BE2C (cell line): ENCODE results near the gene SNX24.
A peak's percentile ranks its signal among the peaks of the same experiment; 100 is the strongest.

Experiments used
- DNase-seq: peaks from one replicate; pipeline ENCODE4 v3.0.0-alpha.2; 2020
- H3K27me3 ChIP-seq: fragments of 250-450 bp; sonication (Bioruptor Pico); 2 replicates; pipeline ENCODE4 v1.5.1; 2020; ENCODE audit warnings: mild to moderate bottlenecking
- H3K36me3 ChIP-seq: fragments of 250-450 bp; sonication (Bioruptor Pico); 2 replicates; pipeline ENCODE4 v1.5.1; 2020; ENCODE audit warnings: mild to moderate bottlenecking
- H3K4me1 ChIP-seq: fragments of 250-450 bp; sonication (Bioruptor Pico); 2 replicates; pipeline ENCODE4 v1.5.1; 2020
- H3K4me3 ChIP-seq: 2 replicates; pipeline ENCODE4 v1.5.1; 2011; ENCODE audit warnings: low read depth, low read length
- H3K9me3 ChIP-seq: fragments of 250-450 bp; sonication (Bioruptor Pico); 2 replicates; pipeline ENCODE4 v1.5.1; 2020
- TF ChIP-seq, protein P1 (sequence below): IDR thresholded peaks from 2 replicates; pipeline ENCODE4 v1.5.1; 2012; ENCODE audit warnings: mild to moderate bottlenecking, low read depth, low read length

Gene SNX24

GRCh38 chr5:122835681-122836080, 9.7 kb upstream of the SNX24 start:
- Histone ChIP-seq H3K4me1 (no peaks in the 10 kb centered on the region), H3K36me3 (no peaks in the 10 kb centered on the region), H3K4me3 (no peak overlapping the region), H3K27me3 (no peaks in the 10 kb centered on the region), H3K9me3 (no peaks in the 10 kb centered on the region)
- DNase-seq: no peak
- TF ChIP-seq, protein P1, sequence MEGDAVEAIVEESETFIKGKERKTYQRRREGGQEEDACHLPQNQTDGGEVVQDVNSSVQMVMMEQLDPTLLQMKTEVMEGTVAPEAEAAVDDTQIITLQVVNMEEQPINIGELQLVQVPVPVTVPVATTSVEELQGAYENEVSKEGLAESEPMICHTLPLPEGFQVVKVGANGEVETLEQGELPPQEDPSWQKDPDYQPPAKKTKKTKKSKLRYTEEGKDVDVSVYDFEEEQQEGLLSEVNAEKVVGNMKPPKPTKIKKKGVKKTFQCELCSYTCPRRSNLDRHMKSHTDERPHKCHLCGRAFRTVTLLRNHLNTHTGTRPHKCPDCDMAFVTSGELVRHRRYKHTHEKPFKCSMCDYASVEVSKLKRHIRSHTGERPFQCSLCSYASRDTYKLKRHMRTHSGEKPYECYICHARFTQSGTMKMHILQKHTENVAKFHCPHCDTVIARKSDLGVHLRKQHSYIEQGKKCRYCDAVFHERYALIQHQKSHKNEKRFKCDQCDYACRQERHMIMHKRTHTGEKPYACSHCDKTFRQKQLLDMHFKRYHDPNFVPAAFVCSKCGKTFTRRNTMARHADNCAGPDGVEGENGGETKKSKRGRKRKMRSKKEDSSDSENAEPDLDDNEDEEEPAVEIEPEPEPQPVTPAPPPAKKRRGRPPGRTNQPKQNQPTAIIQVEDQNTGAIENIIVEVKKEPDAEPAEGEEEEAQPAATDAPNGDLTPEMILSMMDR: no peak

DNA sequence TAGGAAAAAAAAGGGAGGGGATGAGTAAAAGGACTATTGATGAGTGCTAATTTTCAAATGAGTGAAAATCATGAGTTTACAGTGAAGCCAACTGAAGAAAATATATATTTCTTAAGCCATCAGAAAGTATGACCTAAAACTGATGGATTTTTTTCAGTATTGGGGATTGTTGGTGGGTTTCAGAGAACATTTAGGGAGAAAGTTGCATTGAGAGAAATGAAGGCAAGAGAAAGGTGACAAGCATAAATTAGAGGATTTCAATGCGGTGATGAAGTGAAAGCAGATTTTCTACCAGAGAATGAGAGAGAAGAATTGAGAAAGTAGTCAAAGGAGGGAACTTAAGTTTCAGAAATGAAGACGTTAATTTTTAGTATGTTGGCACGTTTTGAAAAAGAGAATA, 8.5 kb upstream of the SNX24 start:
- TF ChIP-seq, protein P1: no peak
- DNase-seq: no peak
- Histone ChIP-seq H3K9me3 (no peaks in the 10 kb centered on the region), H3K27me3 (no peaks in the 10 kb centered on the region), H3K36me3 (no peaks in the 10 kb centered on the region), H3K4me1 (no peaks in the 10 kb centered on the region), H3K4me3 (no peak overlapping the region)

GRCh38 chr5:122839731-122840130, 5.7 kb upstream of the SNX24 start:
- no peaks in the 10 kb centered on the region for H3K4me1 ChIP-seq
- H3K36me3 ChIP-seq: no peaks in the 10 kb centered on the region
- TF ChIP-seq, protein P1: no peak
- H3K4me3 ChIP-seq: no peak overlapping the region
- no peak for DNase-seq
- H3K27me3 ChIP-seq: no peaks in the 10 kb centered on the region
- H3K9me3 ChIP-seq: no peaks in the 10 kb centered on the region

DNA sequence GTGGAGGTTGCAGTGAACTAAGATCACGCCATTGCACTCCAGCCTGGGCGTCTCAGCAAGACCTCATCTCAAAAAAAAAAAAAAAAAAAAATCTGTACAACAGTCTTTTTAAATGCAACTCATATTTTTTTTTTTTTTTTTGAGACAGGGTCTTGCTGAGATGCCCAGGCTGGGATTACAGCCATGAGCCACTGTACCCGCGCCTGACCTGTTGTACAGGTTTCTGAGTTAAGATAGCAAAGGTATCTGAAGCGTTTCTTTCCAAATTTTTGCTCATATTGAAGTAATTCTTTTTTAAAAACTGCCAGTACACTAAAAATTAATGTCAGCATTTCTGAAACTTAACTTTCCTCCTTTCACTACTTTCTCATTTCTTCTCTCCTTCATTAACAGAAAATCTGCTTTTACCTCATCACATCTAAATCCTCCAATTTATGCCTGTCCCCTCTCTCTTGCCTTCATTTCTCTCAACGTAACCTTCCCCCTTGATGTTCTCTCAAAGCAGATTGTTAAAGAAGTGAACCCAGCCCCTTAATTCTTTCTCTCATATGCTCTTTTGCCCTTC, 3.3 kb upstream of the SNX24 start:
- no peaks in the 10 kb centered on the region for H3K27me3 ChIP-seq
- no peaks in the 10 kb centered on the region for H3K9me3 ChIP-seq
- TF ChIP-seq, protein P1: no peak

DNA sequence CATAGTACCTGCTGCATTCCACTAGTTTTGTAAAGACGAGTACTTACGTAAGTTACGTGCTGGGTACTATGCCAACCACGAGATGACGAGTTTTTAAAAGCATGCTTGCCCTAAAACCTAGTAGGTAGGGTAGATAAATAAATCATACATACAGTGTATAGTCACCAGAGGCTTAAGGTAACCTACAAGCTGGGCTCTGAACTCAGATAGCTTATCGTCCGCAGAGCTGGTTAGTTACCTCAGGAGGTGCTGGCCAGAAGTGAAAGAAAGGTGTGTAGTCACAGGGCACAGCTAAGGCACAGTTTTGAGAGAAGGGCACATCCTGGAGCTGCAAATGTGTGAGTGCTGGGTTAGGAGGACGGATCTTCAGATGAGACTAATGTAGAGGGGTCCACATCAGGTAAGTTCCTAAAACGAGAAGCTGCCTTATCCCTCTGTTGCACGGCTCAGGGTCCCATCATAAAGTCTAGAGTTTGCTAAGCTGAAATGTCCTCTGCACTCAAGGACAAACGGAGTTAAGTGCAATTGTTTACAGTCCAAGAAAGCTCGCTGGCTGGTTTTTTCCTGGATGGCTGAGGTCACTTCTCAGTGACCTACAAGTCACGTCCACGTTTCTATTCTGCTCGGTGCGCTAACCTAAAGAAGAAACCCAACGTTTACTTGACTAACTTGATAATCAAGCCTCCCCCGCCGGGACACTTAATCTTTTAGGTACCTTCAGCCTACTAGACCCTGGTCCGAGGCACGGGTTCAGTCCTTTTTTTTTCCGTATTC, 1.1 kb upstream of the SNX24 start:
- peak overlapping the region; percentile 84 for H3K4me3 ChIP-seq
- H3K4me1 ChIP-seq: no peaks in the 10 kb centered on the region
- no peaks in the 10 kb centered on the region for H3K9me3 ChIP-seq
- no peak for DNase-seq
- H3K36me3 ChIP-seq: no peaks in the 10 kb centered on the region
- no peaks in the 10 kb centered on the region for H3K27me3 ChIP-seq
- TF ChIP-seq, protein P1: no peak

More for the DNA sequence above, 3.3 kb upstream of the SNX24 start:
- no peaks in the 10 kb centered on the region for H3K36me3 ChIP-seq
- H3K4me3 ChIP-seq: no peak overlapping the region
- DNase-seq: no peak
- no peaks in the 10 kb centered on the region for H3K4me1 ChIP-seq

DNA sequence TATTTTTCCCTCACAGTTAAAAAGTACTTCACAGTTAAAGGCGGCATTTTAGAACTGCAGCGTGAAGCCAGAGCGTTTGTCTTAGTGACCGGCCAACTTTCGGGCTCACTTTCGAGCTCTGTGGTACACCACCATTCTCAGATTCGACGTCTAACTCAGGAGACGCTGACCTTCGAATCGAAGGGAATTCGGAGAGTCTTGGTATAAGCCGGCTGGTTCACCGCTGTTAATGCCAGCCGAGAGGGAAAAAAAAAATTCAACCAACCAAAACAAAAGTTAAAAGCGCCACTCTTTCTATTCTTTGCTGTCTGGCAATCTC, 544 bp upstream of the SNX24 start:
- Histone ChIP-seq H3K4me3 (peak overlapping the region; percentile 84), H3K27me3 (no peaks in the 10 kb centered on the region), H3K9me3 (no peaks in the 10 kb centered on the region), H3K4me1 (no peaks in the 10 kb centered on the region), H3K36me3 (no peaks in the 10 kb centered on the region)
- TF ChIP-seq, protein P1: no peak
- no peak for DNase-seq
